Activated CD8-positive, alpha-beta T cell treated with anti-CD3 and anti-CD28 coated beads for 36 hours (primary cell): ENCODE results near the gene OR2L5. TPM values are rescaled to one million over a fixed set of nuclear protein-coding genes. Genes with fewer than 3 reads are reported as not detected.

Source experiments
- ATAC-seq: fragments of 200-7000 bp; cut with Tn5 transposase; one replicate; pipeline ENCODE4 v1.10.0; 2021; ENCODE audit warnings: mild to moderate bottlenecking, moderate library complexity
- CTCF ChIA-PET: fragments of 350-600 bp; sonication (Branson Sonifier 250); formaldehyde crosslinking; loops from one replicate; lab custom pipeline; 2021; ENCODE audit warnings: antibody characterized with exemption; lab: Charles Lee
- POLR2A ChIA-PET: fragments of 350-600 bp; sonication (Branson Sonifier 250); formaldehyde crosslinking; loops from one replicate; lab custom pipeline; 2021; ENCODE audit warnings: antibody characterized with exemption; lab: Charles Lee
- DNase-seq: peaks from one replicate; pipeline ENCODE4 v3.0.0-alpha.2; 2020
- H3K27ac Mint-ChIP-seq: one replicate; pipeline ENCODE4 v1.8.0; 2021; ENCODE audit warnings: mild to moderate bottlenecking, mixed read lengths
- H3K27me3 Mint-ChIP-seq: one replicate; pipeline ENCODE4 v1.8.0; 2021; ENCODE audit warnings: mixed read lengths
- H3K36me3 Mint-ChIP-seq: one replicate; pipeline ENCODE4 v1.8.0; 2021; ENCODE audit warnings: low read depth, mixed read lengths
- H3K4me1 Mint-ChIP-seq: one replicate; pipeline ENCODE4 v1.8.0; 2021; ENCODE audit warnings: low read depth, mixed read lengths
- H3K4me3 Mint-ChIP-seq: one replicate; pipeline ENCODE4 v1.8.0; 2021; ENCODE audit warnings: mild to moderate bottlenecking, moderate library complexity, mixed read lengths
- H3K9me3 Mint-ChIP-seq: one replicate; pipeline ENCODE4 v1.8.0; 2021; ENCODE audit warnings: mixed read lengths
- CTCF ChIP-seq: fragments of 200-600 bp; IDR thresholded peaks from one replicate; pipeline ENCODE4 v1.8.0; 2022; ENCODE audit warnings: antibody characterized with exemption, mild to moderate bottlenecking
- intact Hi-C: fragments of 100-400 bp; cut with micrococcal nuclease; formaldehyde crosslinking; loops from one replicate; pipeline ENCODE4 v1.10.0; 2022
- total RNA-seq, 2 experiments: library from RNA; stranded (reverse); gene quantifications; one replicate each; pipeline ENCODE4 v1.2.3, GENCODE V29; 2021

The OR2L5 gene
- total RNA-seq, 2 experiments from 2014 or later: not detected

- TF ChIP-seq CTCF: no peak
- Mint-ChIP-seq H3K9me3 (no peaks in the 10 kb centered on the region), H3K36me3 (no peaks in the 10 kb centered on the region), H3K4me1 (peaks cover 1% of the 10 kb centered on the region), H3K27me3 (no peaks in the 10 kb centered on the region), H3K4me3 (no peak overlapping the region), H3K27ac (no peak overlapping the region)
- CTCF ChIA-PET: no interaction called here
- DNase-seq (no peak), ATAC-seq (no peak)
- POLR2A ChIA-PET: no interaction called here
- intact Hi-C loops: no loop called here
These were observed 14.6 kb upstream of the OR2L5 start for GRCh38 chr1:247998811-247999210.

- CTCF ChIA-PET: no interaction called here
- ATAC-seq (no peak), DNase-seq (no peak)
- TF ChIP-seq CTCF: no peak
- H3K4me3 Mint-ChIP-seq: no peak overlapping the region
- H3K9me3 Mint-ChIP-seq: no peaks in the 10 kb centered on the region
- intact Hi-C loops: no loop called here
- POLR2A ChIA-PET: no interaction called here
- H3K4me1 Mint-ChIP-seq: peaks cover 1% of the 10 kb centered on the region
- H3K27ac Mint-ChIP-seq: no peak overlapping the region
- no peaks in the 10 kb centered on the region for H3K36me3 Mint-ChIP-seq
- H3K27me3 Mint-ChIP-seq: no peaks in the 10 kb centered on the region
These were observed 13.3 kb upstream of the OR2L5 start for GRCh38 chr1:248000169-248000568.

- Mint-ChIP-seq H3K27ac (no peak overlapping the region), H3K9me3 (peaks cover 37% of the 10 kb centered on the region), H3K4me3 (no peak overlapping the region), H3K36me3 (peaks cover 9% of the 10 kb centered on the region), H3K4me1 (no peaks in the 10 kb centered on the region), H3K27me3 (no peaks in the 10 kb centered on the region)
- TF ChIP-seq CTCF: no peak
- CTCF ChIA-PET: no interaction called here
- ATAC-seq (no peak), DNase-seq (no peak)
- POLR2A ChIA-PET: no interaction called here
- intact Hi-C loops: no loop called here
These were observed 5.7 kb upstream of the OR2L5 start for GRCh38 chr1:248007778-248008177.

GRCh38 chr1:248009681-248010080 lies 3.8 kb upstream of the OR2L5 start:
- ATAC-seq (no peak), DNase-seq (no peak)
- TF ChIP-seq CTCF: no peak
- CTCF ChIA-PET: no interaction called here
- Mint-ChIP-seq H3K4me1 (no peaks in the 10 kb centered on the region), H3K27ac (no peak overlapping the region), H3K36me3 (peaks cover 9% of the 10 kb centered on the region), H3K9me3 (peaks cover 37% of the 10 kb centered on the region), H3K27me3 (no peaks in the 10 kb centered on the region), H3K4me3 (no peak overlapping the region)
- intact Hi-C loops: no loop called here
- POLR2A ChIA-PET: no interaction called here

GRCh38 chr1:248015803-248016202 lies 2.3 kb downstream of the OR2L5 start:
- TF ChIP-seq CTCF: no peak
- intact Hi-C loops: no loop called here
- Mint-ChIP-seq H3K4me1 (no peaks in the 10 kb centered on the region), H3K27ac (no peak overlapping the region), H3K9me3 (peaks cover 8% of the 10 kb centered on the region), H3K4me3 (no peak overlapping the region), H3K36me3 (no peaks in the 10 kb centered on the region), H3K27me3 (no peaks in the 10 kb centered on the region)
- CTCF ChIA-PET: no interaction called here
- no peak for DNase-seq
- ATAC-seq: no peak
- POLR2A ChIA-PET: no interaction called here
